Measurements from ENCODE around the gene ERBB4. TPM values are rescaled to one million over a fixed set of nuclear protein-coding genes. Genes with fewer than 3 reads are reported as not detected.

Gene ERBB4
- total and polyA plus RNA-seq, 2 of the 8 experiments (the other 6 are each of a cell fraction or from before 2014, with no cell fraction given): 0.34 to 1.3 TPM

GRCh38 chr2:211344289-211344688 is 1194.3 kb downstream of the ERBB4 start:
- Histone ChIP-seq H3K36me3 (ENCODE audit: control insufficient read depth in 2 of 4, insufficient read depth in 4 of 4, low read length in 3 of 4) (no peaks in the 10 kb centered on the region), H2BK5ac (ENCODE audit: low read depth, low read length) (no peak overlapping the region), H3K27ac (ENCODE audit: low read depth, low read length) (no peak overlapping the region), H2BK12ac (ENCODE audit: low read depth, low read length) (no peak overlapping the region), H2AFZ (ENCODE audit: low read length) (no peak overlapping the region), H3K18ac (ENCODE audit: extremely low read depth, low read length) (0 out of 2 replicates have a peak overlapping the region, but pooled peaks have one; percentile 29), H2BK120ac (replicated peaks; ENCODE audit: low read depth, low read length) (no peak overlapping the region), H4K8ac (ENCODE audit: extremely low read depth, insufficient read depth, low read length) (no peak overlapping the region), H2BK15ac (ENCODE audit: low read length) (no peak overlapping the region), H4K91ac (replicated peaks; ENCODE audit: insufficient read length, low read length) (no peak overlapping the region), H2AK5ac (ENCODE audit: low read depth, low read length) (no peak overlapping the region), H3K9me3 (ENCODE audit: insufficient read depth in 2 of 2, low read depth in 1 of 2, low read length in 1 of 2) (no peaks in the 10 kb centered on the region), H3K4me1 (replicated peaks in 1 of 4; ENCODE audit: control insufficient read depth in 3 of 4, insufficient read depth in 4 of 4, low read length in 3 of 4) (peaks cover 0 to 9% (median 2%) of the 10 kb centered on the region in 4 experiments; a peak in 3 of 7 replicates), H4K20me1 (replicated peaks in 1 of 2; ENCODE audit: control insufficient read depth in 1 of 2, insufficient read depth in 2 of 2, low read length in 2 of 2) (no peaks in the 10 kb centered on the region), H3K56ac (replicated peaks; ENCODE audit: insufficient read length, low read depth, low read length) (no peak overlapping the region), H3K23ac (ENCODE audit: insufficient read length) (no peak overlapping the region), H3K9ac (replicated peaks in 1 of 4; ENCODE audit: extremely low read depth in 1 of 4, low read depth in 3 of 4, low read length in 3 of 4) (no peak overlapping the region), H3K4me3 (ENCODE audit: extremely low read depth in 1 of 4, insufficient read depth in 2 of 4, low read depth in 3 of 4, low read length in 4 of 4) (no peak overlapping the region), H3K4ac (replicated peaks; ENCODE audit: insufficient read length, low read depth, low read length) (no peak overlapping the region), H3K27me3 (replicated peaks in 1 of 4; ENCODE audit: control insufficient read depth in 3 of 4, extremely low read depth in 1 of 4, insufficient read depth in 3 of 4, low read length in 3 of 4) (no peaks in the 10 kb centered on the region), H3K79me1 (ENCODE audit: low read depth, low read length) (no peaks in the 10 kb centered on the region), H4K5ac (ENCODE audit: insufficient read length, low read depth, low read length) (no peak overlapping the region), H3K4me2 (ENCODE audit: insufficient read depth in 1 of 2, low read depth in 2 of 2, low read length in 2 of 2) (no peak overlapping the region), H3K79me2 (ENCODE audit: control insufficient read depth in 1 of 2, insufficient read depth in 2 of 2, low read length in 2 of 2) (no peaks in the 10 kb centered on the region), H3K14ac (ENCODE audit: insufficient read length) (no peak overlapping the region), H3K23me2 (ENCODE audit: low read depth, low read length) (no peaks in the 10 kb centered on the region), H2BK20ac (ENCODE audit: low read length) (peak overlapping the region; percentile 15; the same call in 1 of the 2 replicates)
- no peak for DNase-seq (ENCODE audit: low read depth in 1 of 2, low spot score in 2 of 2)
- ChIA-PET POLR2A (ENCODE audit: partially characterized antibody) (no interaction called here), CTCF (ENCODE audit: partially characterized antibody) (interaction anchor here (1.3 kb wide), 1 partner anchor 46 kb away, joined by 4 read pairs; no protein-coding TSS in a partner anchor)
- no peak for FAIRE-seq
- no peak for TF ChIP-seq MAFK (IDR thresholded peaks at IDR 0.05; ENCODE audit: low read depth, low read length)
- no peak for TF ChIP-seq GABPA (IDR thresholded peaks at IDR 0.05; ENCODE audit: borderline replicate concordance, insufficient read depth, low read length)
- no peak for TF ChIP-seq SRF (IDR thresholded peaks at IDR 0.05; ENCODE audit: low read depth, low read length)
- TF ChIP-seq RAD21 (IDR thresholded peaks at IDR 0.05 in 1 of 2, conservative IDR thresholded peaks at IDR 0.05 in 1 of 2; ENCODE audit: low read depth in 2 of 2, low read length in 2 of 2): no peak
